ENCODE measurements around the gene C12orf57.

C12orf57 gene

DNA sequence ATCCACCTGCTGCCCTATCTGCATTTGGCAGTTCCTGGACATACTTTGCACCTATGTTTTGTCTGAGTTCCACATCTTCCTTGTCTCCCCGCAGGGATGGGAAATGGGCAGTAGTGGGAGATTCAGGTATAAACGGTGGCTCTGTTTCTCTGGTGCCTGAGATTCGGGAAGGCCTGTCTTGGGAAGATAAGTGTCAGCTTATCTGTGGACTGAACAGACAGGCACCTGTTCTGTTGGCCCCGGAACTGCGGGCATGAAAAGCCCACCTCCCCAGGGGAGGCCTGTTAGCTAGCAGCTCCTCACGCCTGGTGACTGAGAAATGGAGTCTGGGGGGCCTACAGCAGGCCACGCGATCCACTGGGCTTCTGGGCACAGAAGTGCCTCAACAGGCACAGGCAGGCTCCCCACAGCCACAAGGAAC lies 20.8 kb downstream of the C12orf57 start:
- no peak for DNase-seq (ENCODE audit: low read depth)

DNA sequence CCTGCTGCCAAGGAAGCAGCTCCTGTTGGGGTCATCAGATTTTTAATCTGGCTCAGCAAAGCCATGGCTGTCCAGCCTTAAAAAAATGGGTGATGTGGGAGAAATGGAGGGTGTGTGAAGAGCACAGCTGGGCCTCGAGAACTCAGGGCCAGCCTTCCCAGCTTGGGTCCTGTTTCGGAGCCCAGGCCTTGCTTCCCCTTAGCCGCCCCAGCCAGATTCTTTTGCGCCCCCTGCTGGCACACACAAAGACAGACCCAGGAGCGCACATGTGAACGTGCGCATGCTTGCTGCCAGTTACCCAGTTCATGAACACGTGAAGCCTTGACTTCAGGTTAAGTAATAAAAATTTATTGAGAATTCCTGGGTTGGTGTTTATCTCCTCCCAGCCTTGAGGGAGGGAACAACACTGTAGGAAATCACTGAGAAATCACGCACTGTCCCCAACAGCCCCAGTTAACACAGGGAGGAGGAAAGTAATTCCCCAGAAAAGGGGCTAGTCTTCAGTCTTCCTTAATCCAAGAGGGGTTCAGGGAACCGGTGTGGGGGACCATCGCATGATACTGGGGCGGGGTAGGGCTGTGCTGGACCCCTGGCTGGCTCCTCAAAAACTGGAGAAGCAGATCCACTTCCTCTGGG lies 21.3 kb downstream of the C12orf57 start:
- peak; percentile 87 for DNase-seq (ENCODE audit: low read depth)

DNA sequence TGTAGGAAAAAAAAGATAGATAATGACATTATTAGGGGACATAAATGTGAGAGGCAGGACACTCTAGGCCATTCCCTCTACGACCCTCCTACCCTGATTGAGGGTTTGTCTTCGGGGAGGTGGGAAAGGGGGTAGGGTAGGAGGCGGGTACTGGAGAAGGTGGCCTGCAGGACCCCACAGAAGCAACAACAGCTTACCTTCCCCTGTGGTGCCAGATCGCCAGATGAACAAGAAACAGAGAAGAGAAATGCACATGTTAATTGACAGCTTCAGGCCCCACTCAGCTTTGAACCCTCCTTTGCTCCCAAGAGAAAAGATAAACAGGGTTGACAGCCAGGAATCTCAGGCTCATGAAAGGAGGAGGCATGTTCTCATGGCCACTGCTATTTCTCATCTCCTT lies 21.9 kb downstream of the C12orf57 start:
- peak; percentile 36 for DNase-seq (ENCODE audit: low read depth)

DNA sequence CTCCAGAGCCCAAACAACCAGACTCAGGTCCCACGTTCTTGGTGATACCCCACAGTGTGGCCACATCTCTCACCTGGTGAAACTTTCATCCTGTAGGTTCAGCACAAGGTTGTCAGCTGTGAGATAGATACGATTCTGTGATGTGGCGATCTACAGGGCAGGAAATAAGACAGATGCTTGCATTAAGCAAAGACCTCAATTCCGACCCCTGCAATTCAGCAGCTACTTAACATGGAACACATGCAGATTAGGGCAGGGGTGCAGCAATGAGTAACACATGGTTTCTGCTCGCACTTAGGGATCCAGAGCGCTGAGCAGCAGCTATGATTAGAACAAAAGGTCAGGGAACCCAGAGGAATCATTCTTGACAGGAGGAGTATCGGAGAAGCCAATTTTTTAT lies 22.5 kb downstream of the C12orf57 start:
- DNase-seq (ENCODE audit: low read depth) = no peak

DNA sequence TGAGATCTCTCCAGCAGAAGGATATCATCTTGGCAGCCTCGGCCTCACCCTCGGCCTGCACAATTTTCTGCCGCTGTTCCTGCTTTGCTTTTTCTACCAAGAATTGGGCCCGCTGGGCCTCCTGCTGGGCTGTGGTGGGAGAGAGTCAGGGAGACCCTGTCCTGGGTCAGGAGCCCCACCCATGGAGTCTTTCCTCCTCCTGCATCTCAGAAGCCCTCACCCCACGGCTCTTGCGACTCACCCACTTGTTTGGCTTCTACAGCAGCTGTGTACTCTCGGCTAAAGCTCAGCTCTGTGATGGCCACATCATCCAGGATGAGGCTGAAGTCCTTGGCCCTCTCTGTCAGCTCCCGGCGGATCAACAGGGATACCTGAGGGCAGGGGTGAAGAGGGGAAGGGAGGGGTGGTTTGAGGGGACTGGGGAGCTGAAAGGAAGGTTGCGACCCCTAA lies 23.9 kb downstream of the C12orf57 start:
- DNase-seq (ENCODE audit: low read depth) = no peak

DNA sequence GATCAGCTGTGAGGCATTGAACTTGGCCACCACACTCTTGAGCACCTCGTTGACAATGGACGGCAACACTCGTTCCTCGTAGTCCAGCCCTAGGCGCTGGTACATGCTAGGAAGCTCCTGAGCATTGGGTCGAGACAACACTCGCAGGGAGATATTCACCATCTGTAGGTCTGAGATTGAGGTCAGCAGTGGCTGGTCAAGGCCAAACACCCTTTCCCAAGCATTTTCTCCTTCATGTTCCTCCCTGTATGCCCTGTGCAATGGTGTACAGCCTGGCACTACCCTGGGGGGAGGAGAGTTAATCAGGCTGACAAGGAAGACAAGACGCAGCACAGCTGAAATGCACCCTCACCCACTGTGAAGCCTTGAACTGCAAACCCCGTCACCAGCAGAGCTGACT lies 24.6 kb downstream of the C12orf57 start:
- no peak for DNase-seq (ENCODE audit: low read depth)

DNA sequence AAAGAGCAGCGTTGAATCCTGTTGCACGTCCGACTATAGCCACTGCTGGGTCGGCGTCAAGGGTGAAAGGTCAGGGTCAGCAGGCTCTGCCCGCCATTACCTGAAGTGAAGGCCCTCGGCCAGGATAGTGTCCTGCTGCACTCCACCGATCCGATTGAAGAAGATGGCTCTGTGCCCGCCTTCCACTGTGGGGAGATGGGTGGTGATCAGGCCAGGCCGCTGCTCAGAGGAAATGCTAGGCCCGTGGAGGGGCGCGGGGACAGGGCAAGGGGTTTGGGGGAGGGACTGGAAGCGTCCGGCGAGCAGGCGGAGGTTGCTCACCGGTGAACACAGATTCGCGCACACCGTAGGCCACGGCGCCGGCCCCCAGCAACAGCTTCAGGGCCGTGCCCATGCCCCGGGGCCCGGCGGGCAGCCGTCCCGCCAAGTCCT lies 26.3 kb downstream of the C12orf57 start:
- DNase-seq (ENCODE audit: low read depth) = no peak

DNA sequence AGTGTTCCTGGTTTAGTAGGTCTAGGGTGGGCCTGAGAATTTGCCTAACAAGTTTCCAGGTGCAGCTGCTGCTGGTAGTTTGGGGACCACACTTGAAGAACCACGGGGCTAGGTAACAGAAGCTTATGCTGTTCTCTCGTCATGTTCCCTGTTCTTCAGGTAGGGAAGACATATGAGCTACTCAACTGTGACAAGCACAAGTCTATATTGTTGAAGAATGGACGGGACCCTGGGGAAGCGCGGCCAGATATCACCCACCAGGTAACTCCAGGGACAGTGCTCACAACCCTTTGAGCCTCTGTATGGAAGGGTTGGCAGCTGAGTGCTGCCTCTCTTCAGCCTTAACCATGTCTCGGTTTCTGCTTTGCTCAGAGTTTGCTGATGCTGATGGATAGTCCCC lies 30.4 kb downstream of the C12orf57 start:
- DNase-seq (ENCODE audit: low read depth) = no peak

DNA sequence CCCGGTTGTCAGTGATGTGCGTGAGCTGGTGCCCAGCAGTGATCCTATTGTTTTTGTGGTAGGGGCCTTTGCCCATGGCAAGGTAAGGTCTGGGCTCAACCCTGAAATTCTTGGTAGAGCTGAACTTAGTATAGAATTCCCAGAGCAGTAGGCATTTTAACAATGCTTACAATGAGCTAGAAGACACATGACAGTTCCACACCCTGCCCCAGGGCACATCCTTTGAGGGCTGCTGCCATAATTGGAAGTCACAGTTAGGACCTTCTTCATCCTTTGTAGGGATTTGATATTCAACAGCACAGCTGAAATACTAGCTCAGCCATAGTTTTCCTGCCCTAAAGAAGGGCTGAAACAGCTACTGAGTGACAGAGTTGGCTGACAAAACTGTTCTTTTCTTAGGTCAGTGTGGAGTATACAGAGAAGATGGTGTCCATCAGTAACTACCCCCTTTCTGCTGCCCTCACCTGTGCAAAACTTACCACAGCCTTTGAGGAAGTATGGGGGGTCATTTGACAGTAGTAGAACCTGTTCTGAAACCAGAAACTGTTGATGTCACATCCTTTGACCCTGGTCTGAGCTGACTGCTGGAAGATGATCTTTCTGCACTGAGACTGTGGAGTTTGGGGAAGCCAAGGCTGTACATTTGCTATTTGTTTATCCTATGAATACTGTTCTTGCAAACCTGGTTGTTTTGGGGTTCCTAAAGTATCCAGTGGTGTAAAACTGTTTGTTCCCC lies 31.6 kb downstream of the C12orf57 start:
- DNase-seq (ENCODE audit: low read depth) = no peak

DNA sequence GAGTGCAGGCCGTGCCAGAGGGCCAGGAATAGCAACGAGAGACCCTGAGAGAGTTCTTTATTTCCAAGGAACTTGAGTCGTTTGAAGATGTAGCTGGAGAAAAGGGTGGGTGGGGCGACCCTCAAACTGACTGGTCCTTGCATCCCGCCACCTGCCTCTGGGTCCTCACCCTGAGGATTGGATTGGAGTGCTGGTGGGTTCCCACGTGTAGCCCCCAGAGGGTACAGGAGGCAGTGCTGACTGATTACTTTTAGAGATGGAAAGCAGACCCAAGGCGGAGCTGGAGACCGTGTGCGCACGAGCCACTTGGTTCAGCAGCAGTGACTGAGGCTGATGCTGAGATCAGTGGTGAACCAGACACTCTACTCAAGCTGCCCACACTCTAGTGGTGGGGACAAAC lies 33.8 kb downstream of the C12orf57 start:
- DNase-seq (ENCODE audit: low read depth) = no peak

DNA sequence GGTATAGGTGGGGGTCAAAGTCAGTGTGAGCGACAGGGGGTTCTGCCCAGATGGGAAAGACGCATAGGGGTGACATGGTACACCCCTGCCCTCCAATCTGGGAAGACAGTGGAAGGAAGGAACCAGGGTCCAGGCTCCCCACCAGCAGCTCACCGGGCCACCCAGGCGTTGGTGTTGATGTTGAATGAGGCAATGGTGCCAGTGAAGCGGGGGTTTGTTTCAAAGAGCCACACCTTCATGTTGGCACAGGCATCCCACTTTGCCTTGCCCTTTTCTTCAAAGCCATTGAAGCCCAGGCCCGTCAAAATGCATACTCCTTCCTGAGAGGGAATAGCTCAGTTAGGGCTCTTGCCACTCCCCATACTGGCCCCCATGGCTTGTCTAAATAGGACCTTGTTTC lies 34.4 kb downstream of the C12orf57 start:
- no peak for DNase-seq (ENCODE audit: low read depth)

DNA sequence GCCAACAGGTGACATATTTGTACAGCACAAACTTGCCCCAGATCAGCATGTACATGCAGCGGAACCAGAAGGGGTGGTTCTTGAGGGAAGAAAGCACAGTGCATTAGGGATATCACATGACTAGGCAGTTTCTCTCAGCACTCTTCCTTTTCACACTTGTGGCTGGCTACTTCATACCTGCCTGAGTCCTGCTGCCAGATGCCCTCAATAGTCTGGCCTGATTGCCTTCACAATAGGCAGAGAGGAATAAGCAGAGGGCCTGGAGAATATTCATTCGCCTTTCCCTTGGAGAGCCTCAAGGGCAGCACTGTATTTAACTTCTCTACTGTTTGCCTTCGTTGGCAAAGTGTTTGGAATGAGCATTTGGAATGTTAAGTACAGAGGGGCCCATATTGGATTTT lies 34.8 kb downstream of the C12orf57 start:
- no peak for DNase-seq (ENCODE audit: low read depth)

DNA sequence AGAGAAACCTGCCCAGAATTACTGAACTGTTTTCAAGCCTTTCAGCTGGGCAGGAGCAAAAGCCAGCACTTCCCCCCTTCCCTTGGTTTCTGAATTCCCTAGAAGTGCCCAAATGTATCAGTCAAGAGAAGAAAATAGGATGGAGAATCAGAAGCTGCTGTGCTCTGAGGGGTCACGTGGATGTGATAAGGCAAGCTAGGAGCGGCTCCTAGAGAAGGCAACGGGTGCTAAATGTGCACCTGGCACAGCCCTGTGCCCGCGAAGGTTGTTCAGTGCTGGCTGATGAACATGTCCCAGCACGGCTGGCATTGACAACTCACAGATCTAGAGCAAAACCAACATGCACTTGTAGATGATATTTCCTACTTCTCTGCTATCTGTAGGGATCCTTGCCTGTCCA lies 35.2 kb downstream of the C12orf57 start:
- no peak for DNase-seq (ENCODE audit: low read depth)

DNA sequence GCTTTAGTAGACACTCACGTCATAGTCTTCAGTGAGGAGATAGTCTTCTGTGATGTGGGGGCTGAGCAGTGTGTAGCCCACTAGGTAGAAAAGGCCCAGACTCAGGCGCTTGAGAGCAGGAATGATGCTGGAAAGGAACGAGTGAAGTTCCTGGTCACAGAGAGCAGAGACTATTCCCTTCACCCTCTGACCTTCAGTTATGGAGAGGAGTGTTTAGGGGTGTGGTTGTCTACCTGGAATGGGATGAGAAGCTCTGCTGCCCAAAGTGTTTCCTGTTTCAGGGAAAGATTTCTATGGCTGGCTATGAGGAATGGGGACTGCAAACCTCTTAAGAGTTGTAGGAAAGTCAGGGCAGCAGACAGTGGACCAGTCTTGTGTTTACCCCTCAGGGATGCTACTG lies 35.6 kb downstream of the C12orf57 start:
- no peak for DNase-seq (ENCODE audit: low read depth)

DNA sequence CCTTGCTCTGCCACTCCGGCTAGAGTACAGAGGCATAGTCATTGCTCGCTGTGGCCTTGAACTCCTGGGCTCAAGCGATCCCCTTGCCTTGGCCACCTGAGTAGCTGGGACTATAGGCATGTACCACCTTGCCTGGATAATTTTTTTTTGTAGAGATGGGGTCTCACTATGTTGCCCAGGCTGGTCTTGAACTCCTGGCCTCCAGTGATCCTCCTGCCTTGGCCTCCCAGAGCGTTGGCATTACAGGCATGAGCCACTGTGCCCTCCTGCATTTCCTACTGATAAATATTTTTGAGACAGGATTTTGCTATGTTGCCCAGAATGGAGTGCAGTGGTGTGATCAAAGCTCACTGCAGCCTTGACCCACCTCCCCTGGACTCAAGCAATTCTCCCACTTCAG lies 36.3 kb downstream of the C12orf57 start:
- DNase-seq (ENCODE audit: low read depth) = no peak

DNA sequence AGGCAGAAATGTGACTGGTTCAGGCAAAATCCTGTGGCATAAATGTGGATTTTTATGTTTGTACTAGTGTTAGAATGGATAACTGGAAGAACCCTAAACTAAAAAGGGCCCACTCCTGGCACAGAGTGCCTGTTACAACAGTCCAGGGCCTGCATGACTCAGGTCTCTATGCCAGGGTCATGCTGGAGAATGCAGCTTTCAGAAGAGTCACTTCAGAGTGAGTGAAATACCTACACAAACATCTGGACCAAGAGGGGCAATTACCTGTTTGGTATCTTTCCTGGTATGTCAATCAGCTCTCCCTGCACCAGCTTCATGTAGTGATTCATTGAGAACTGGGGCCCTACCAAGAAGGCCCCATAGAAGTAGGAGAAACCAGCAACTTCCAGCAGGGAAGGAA lies 36.9 kb downstream of the C12orf57 start:
- no peak for DNase-seq (ENCODE audit: low read depth)

DNA sequence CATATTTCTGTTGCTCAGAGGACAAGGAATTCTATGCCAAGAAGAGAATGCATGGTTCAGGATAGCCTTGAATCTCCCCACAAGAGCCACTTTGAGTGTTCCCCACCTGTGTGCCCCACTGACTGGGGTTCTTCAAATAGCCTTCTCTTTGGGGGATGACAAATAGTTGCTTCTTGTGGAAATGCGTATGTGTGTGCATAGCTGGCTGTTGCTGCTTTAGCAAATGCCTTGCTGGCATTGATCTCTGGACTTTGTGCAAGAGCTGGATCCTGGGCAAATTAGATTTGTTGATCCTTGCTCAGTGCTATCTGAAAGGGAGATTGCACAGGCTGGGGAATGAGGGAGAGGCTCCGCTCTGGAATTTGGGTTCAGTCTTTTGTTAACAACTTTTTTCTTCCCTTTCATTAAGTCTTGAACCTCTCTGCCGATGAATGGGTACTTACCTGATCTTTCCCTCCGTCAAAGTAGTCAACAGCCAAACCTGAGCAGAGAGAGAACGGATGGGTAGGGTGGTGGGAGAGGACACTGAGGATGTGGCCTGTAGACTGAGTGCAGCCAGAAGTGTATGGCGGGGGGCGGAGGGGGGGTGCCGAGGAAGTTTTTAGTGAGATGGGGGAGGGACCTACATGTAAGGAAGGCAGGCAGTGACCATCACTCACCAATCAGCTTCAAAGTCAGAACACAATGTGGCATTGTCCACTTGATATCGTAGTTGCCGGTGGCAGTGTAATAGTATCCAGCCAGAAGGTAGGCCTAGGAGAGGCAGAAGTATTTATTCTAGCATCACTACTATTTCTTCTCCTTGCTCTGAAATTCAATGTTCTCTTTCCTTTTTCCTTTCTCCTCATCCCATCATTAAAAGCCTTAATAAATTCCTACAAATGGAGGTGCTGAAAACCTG lies 37.6 kb downstream of the C12orf57 start:
- no peak for DNase-seq (ENCODE audit: low read depth)

DNA sequence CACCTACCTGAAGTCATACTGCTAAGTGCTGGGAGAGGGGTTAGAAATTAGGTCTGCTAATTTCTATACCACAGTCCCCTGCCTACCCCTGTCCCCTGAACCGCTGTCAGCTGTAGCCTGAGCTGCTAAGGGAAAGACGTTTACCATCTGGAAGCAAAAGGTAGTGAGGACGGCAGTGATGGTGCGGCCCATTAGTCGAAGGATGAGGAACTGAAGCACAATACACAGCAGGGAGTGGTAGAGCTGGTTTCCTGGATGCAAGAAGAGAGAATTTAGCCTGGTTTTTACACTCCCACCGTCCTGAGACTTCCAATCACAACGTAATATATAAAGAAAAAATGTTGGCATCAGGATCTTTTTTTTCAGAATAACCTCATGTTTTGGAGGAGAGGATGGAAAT lies 38.7 kb downstream of the C12orf57 start:
- DNase-seq (ENCODE audit: low read depth) = no peak

DNA sequence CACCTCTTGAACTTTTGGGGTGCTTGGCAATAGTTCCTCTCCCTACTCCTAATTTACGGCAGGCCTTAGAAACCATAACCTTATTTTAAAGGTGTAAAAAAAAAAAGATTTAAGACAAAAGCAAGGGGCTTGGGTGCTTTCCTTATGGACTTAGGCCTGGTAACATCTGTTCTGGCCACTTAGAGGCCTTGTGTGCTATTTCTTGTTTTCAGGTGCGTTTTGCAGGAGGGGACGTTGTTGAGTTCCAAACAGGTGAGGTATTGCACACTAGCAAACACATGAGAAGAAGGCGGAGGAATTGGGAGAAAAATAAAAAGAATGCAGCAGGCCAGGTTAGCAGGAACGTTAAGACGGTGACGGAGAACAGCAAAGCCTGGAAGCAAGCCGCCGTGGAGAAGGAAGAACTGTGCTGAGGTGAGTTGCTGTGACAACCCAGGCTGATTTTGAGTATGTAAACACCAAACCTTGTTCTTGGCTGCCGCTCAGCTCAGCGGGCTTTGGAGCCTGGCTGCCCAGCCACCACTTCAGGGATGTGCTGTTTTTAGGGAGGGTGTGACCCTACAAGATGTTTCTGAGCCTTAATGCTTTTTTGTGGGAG lies 44.2 kb downstream of the C12orf57 start:
- no peak for DNase-seq (ENCODE audit: low read depth)

Data from iris pigment epithelial cell (primary cell).